GM18870 (cell line): ENCODE results near the gene PRRC2C.

Experiments
- ATAC-seq: cut with Tn5 transposase; IDR thresholded peaks from one replicate; pipeline ENCODE4 v1.9.1; 2021; ENCODE audit warnings: moderate library complexity; ENCODE audit not compliant: unreplicated experiment

PRRC2C gene

DNA sequence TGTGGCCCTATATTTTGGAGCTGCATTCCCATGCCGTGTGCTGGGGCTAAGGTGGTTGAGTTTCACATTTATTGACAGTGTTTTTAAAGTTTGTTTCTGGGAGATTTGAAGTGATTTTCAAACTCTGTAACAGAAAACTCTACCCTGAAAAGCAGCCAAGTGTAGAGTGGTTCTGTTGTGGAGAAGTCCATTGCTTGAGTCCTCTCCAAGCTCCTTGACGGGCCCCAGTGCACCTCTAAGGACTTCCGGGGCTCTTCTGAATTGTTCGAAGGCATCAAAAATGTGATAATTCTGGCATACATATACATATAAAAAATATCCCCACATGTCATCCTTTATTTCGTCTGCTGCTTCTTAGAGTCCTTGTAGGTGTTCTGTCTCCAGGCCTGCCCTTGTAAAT, 141.7 kb downstream of the PRRC2C start:
- no peak for ATAC-seq

DNA sequence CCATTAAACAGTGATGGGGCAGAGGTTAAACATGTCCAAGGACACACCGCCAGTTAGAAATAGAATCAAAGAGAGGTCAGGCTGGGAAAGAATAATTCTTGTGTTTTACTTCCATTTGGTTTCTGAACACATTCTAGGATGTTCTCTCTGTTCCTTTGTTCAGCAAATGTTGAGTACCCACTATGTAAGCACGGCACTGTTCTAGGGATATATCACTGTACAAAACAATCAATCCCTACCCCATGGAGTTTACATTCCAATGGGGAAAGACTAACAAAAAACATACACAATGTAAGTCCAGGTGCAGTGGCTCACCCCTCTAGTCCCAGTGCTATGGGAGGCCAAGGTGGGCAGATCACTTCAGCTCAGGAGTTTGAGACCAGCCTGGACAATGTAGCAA, 142.9 kb downstream of the PRRC2C start:
- ATAC-seq: no peak

DNA sequence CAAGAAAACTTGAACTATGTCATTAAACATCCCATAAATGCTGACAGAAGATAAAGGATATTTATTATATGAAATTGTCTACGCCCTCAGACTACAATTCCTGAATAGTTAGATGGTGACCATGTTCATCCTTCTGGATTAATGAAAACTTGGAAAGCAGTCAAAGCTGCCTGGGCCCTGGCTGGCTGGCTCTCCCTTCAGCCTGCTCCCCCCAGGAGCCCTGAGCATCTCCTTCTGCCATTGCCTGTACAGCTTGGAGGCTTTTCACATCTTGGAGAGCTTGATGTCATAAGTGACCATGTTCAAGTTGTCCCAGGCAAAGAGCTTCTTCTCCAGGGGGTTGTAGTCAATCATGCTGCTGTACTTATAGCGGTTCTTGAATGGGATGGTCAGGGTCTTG, 150.3 kb downstream of the PRRC2C start:
- no peak for ATAC-seq

DNA sequence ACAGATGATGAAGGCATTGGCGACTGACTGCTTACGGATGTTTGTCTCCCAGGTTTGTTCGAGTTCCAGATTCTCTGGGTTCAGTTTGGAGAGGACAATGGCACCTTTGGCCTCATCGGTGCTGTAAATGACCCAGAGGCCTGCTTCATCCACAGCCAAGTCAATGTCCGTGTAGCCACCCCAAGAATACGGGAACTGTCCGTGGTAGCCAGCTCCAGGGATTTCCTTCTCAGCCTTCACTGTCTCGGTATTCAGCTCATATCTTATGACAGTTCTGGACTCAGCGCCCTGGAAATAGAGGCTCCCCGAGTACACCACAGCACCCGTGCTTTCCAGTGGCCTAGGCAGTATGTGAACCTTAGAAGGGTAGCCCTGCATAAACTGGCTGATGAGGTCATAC, 150.8 kb downstream of the PRRC2C start:
- ATAC-seq: no peak

DNA sequence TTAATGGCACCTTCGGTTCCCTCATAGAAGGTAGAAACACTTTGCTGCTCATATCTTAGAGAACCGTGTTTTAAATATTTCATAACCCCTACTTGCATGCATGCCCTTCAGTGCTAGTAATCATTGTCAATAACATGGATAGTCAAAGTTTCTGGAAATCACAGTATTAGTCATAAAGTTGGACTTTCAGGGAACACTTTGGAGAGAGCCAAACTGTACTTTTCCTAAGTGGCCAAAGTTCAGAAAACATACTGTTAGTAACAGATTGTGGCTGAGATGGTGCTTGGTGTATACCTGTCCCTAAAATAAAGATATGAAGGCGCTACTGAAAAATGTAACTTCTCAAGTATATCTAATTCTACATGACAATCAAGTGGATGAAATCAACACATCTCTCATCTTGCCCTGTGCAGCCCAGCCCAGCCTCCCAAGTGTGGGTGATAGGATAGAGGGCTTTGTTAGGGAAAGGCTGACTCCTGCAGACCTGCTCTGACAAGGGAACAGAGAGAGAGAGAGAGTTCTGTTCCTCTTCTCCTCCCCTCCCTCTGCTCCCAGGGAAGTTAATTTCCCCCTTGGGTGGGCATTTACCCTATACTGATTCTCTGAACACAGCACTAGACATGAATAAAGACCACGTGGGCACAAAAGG, 152.7 kb downstream of the PRRC2C start:
- no peak for ATAC-seq

DNA sequence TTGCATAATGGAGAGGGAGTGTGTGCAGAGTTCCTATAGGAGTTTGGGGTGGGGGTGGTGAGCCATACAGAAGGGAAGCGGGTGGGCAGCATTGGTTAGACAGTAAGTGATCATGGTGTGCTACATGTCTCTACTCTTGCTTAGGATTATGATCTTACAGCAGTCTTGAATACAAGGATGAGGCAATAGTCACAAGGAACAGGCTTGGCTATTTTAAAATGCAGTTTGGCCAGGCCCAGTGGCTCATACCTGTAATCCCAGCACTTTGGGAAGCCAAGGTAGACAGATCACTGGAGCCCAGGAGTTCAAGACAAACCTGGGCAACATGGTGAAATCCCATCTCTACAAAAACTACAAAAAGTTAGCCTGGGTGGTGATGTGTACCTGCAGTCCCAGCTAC, 154.9 kb downstream of the PRRC2C start:
- ATAC-seq: no peak

DNA sequence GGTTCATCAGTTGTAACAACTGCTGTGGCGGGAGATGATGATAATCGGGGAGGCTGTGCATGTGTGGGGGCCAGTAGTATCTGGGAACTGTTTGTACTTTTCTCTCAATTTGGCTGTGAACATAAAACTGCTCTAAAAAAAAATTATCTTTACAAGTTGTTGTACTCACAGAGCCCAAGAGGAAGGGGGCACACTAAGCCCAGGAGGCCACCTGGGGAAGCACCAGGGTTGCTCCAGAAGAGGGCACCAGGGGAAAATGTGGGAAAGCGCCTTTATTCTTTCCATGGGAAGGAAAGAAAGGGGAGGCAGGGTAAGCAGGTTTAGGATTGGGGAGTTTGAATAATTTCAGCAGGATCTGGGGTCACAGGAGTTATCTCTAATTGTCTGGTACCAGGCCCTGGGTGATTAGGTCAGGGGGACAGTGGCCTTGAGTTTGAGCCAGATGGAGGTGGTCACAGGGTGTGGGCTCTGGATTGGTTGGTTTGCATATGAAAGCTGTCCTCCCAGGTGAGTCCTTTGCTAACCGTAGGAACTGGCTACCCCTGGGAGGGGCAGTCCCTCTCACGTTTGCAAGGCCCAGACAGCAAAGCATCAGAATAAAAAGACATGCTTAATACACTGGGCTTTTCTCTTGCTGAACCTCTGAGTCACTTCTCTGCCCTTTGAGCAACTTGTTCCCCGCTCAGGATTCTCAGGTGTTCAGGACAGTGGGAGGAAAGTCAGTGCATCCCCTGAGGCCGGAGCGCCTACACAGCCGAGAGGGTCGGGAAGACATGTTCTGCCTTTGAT, 155.9 kb downstream of the PRRC2C start:
- ATAC-seq: no peak

DNA sequence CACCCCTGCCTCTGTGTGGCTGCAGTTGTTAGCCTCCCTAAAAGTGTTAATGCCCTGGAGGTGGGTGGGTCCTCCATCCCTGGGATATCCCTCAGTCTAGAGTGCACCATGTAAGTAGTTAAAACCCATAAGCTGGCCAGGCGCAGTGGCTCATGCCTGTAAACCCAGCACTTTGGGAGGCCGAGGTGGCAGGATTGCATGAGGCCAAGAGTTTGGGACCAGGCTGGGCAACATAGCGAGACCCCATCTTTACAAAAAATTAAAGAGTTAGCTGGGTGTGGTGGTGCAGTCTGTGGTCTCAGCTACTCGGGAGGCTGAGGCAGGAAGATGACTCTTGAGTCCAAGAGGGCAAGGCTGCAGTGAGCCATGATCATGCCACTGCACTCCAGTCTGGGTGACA, 156.9 kb downstream of the PRRC2C start:
- no peak for ATAC-seq
